ENCODE measurements around the gene CASP10.

DNA sequence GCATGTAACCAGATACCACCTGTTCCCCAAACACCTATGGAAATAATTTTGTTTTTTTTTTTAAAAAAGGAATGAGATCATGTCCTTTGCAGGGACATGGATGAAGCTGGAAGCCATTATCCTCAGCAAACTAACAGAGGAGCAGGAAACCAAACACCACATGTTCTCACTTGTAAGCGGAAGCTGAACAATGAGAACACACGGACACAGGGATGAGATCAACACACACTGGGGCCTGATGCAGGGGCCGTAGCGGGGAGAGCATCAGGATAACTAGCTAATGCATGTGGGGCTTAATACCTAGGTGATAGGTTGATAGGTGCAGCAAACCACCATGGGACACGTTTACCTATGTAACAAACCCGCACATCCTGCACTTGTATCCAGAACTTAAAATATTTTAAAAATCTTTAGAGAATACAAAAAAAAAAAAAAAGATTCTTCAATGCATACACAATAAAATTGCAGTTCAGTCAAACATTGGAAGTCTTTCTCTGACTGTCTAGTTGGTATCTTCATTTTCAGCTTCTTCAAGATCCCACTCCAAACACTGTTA is 11.6 kb upstream of the CASP10 start:
- TF ChIP-seq, protein P1, sequence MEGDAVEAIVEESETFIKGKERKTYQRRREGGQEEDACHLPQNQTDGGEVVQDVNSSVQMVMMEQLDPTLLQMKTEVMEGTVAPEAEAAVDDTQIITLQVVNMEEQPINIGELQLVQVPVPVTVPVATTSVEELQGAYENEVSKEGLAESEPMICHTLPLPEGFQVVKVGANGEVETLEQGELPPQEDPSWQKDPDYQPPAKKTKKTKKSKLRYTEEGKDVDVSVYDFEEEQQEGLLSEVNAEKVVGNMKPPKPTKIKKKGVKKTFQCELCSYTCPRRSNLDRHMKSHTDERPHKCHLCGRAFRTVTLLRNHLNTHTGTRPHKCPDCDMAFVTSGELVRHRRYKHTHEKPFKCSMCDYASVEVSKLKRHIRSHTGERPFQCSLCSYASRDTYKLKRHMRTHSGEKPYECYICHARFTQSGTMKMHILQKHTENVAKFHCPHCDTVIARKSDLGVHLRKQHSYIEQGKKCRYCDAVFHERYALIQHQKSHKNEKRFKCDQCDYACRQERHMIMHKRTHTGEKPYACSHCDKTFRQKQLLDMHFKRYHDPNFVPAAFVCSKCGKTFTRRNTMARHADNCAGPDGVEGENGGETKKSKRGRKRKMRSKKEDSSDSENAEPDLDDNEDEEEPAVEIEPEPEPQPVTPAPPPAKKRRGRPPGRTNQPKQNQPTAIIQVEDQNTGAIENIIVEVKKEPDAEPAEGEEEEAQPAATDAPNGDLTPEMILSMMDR (IDR thresholded peaks at IDR 0.05) = no peak
- no peak for TF ChIP-seq POLR2A (IDR thresholded peaks at IDR 0.05)
